Left lung (tissue), 10 donors: ENCODE results near the gene PDXK. TPM values are rescaled to one million over a fixed set of nuclear protein-coding genes. Genes with fewer than 3 reads are reported as not detected.

Source experiments
- ATAC-seq: fragments of 200-7000 bp; cut with Tn5 transposase; one replicate; pipeline ENCODE4 v1.9.1; 2020; ENCODE audit warnings: moderate library complexity
- DNase-seq, 4 donors: peaks; one replicate each; pipeline ENCODE4 v3.0.0-alpha.2; 2013 to 2020
- H3K27ac ChIP-seq, 2 donors: fragments of 200-600 bp; sonication (generic) in 1 of 2; one replicate each; pipeline versions ENCODE4 v1.5.0 to v1.8.0; 2020 to 2021
- H3K27me3 ChIP-seq, 2 donors: fragments of 200-600 bp; sonication (generic) in 1 of 2; one replicate each; pipeline versions ENCODE4 v1.5.0 to v1.8.0; 2020 to 2021
- H3K36me3 ChIP-seq, 2 donors: fragments of 200-600 bp; sonication (generic) in 1 of 2; one replicate each; pipeline versions ENCODE4 v1.5.0 to v1.8.0; 2020 to 2021
- H3K4me1 ChIP-seq, 2 donors: fragments of 200-600 bp; one replicate each; pipeline ENCODE4 v1.8.0; 2021
- H3K4me3 ChIP-seq, 2 donors: fragments of 200-600 bp; sonication (generic) in 1 of 2; one replicate each; pipeline versions ENCODE4 v1.5.0 to v1.8.0; 2020 to 2021; ENCODE audit warnings: mild to moderate bottlenecking in 1 of 2
- H3K9me3 ChIP-seq, 2 donors: fragments of 200-600 bp; sonication (generic) in 1 of 2; one replicate each; pipeline versions ENCODE4 v1.5.0 to v1.8.0; 2020 to 2021
- intact Hi-C, 2 donors: fragments of 100-400 bp; cut with DNase I; formaldehyde crosslinking; loops; one replicate each; pipeline versions ENCODE4 v1.11.2 to v1.14.2; 2022
- polyA plus RNA-seq, 6 donors: library from polyadenylated mRNA; unstranded; fragments of 120-200 nt; gene quantifications; one replicate each; pipeline ENCODE4 v1.2.1, GENCODE V29; 2013; ENCODE audit not compliant: insufficient read length in 6 of 6
- total RNA-seq, 2 donors: library from RNA; stranded (reverse); fragmentation: NEBNext Ultra II Directional; extraction: Animal tissue kit (Norgen Biotek cat#: 25700); gene quantifications; one replicate each; pipeline ENCODE4 v1.2.1, GENCODE V29; 2021
- TF ChIP-seq, protein P1 (sequence below), 2 donors: fragments of 200-600 bp; sonication (generic) in 1 of 2; IDR thresholded peaks; one replicate each; pipeline versions ENCODE4 v1.5.0 to v1.8.0; 2021; ENCODE audit warnings: antibody characterized with exemption in 2 of 2
- donor health status: DM: no; HTN: yes; CAD: no.
- donor health status: DM: no; HTN: no; CAD: no.

PDXK gene
- total and polyA plus RNA-seq, 8 donors = 36.9 to 305 (median 43.9) TPM

DNA sequence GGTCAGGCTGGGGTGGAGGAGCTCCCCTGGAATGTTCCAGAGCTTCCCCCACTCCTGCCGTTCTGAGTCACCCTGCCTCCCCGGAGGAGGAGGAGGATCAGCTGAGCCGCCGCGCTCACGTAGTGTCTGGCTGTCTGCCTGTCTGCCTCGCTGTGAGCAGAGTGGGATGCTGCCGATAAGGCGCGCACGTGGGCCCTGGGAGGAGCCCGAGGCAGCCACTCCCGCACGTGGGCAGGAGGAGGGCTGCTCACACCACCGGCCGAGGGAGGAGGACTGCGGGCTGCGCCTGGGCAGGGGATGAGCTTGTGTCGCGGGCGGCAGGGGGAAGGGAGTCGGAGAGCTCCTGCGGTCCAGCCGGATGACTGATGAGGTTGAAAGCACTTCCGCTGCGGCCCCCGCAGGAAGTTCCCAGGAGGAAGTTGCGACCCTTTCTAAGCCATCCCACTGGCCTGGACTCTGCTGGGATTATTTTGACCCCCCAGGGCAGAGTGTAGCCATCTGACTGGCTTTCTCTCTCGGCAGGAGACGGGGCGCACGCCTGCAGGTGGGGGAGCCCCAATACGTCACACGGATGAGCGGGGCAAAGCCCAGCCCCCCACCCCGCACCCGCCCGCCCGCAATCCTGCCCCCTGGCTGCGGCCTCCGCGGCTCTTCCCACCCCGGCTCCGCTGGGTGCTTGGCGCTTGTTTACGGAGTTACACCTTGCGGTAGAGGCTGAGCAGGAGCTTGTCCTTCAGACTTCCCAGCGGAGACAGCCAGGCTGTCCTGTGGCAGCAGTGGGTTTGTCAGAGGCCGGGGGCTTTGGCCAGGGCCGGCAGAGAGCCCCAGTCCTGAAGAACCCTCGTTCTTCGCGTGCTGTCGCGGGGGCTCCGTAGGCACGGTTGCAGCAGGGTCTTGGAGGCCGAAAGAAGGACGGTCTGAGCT, 9.8 kb downstream of the PDXK start:
- ATAC-seq = peak; percentile 80
- TF ChIP-seq, protein P1, sequence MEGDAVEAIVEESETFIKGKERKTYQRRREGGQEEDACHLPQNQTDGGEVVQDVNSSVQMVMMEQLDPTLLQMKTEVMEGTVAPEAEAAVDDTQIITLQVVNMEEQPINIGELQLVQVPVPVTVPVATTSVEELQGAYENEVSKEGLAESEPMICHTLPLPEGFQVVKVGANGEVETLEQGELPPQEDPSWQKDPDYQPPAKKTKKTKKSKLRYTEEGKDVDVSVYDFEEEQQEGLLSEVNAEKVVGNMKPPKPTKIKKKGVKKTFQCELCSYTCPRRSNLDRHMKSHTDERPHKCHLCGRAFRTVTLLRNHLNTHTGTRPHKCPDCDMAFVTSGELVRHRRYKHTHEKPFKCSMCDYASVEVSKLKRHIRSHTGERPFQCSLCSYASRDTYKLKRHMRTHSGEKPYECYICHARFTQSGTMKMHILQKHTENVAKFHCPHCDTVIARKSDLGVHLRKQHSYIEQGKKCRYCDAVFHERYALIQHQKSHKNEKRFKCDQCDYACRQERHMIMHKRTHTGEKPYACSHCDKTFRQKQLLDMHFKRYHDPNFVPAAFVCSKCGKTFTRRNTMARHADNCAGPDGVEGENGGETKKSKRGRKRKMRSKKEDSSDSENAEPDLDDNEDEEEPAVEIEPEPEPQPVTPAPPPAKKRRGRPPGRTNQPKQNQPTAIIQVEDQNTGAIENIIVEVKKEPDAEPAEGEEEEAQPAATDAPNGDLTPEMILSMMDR (IDR thresholded peaks at IDR 0.05) = no peak
- DNase-seq = peak; percentile 85 to 98 (median 96)
- Histone ChIP-seq H3K4me1 (peaks cover 52 to 100% of the 10 kb centered on the region in 2 donors), H3K4me3 (peak overlapping the region; percentile 32 to 46), H3K36me3 (peaks cover 0 to 17% of the 10 kb centered on the region in 2 donors), H3K27ac (peak overlapping the region; percentile 93 to 94), H3K9me3 (no peaks in the 10 kb centered on the region), H3K27me3 (no peaks in the 10 kb centered on the region)
- intact Hi-C loops = no loop called here

DNA sequence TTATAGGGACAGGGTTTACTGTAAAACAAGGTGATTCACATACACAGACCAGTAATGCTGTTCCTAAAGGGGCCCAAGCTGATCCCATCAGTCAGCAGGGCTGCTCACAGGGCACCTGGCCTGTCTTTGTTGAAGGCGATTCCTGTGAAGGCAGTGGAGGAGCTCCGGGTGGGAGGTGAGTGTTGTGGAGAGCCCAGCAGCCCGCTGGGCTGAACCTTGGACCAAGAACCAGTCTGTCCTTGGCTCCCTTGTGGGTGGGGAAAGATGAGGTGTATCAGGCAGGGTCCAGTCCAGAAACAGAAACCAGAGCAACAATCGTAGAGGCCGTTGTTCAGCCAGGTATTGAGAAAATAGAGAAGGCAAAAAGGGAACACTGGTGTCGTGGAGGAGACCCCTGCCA, 12.5 kb downstream of the PDXK start:
- no peak for ATAC-seq
- H3K4me1 ChIP-seq = peaks cover 52 to 100% of the 10 kb centered on the region in 2 donors

DNA sequence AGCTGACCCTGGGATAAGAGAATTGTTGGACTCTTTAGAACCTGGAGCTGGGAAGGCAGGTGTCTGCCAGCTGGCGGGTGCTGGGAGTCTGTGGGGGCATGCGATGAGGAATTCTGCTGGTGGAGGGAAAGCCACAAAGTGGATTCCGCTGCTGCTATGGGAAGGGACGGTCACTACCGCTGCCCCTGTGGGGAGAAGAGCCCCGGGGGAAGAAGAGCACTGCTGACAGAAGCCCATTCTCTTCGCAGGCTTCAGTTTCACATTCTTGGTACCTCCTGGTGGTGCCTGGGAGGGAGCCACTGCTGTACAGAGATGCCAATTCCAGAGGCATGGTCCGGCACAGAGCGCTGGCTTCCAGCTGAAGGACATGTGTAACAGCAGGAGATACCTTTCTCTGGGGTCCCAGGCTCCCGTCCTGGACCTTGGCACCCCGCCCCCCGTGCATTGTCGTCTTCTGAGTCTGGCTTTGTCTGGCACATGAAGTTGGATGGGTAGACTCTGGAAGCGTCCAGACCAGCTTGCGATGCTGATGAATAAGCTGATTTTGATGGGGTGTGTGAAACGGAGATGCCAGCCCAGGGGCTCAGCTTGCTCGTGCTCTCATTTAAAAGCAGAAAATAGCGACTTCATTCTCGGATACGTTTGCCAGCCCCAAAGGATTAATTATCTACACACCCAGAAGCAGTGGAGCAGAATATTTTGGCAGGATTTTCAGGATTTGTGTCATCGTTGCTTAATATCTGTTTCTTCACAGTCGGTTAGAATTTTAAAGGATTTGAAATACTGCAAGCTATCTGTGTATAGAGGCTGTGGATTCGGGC, 13.2 kb downstream of the PDXK start:
- DNase-seq (no peak), ATAC-seq (no peak)
- peaks cover 45 to 97% of the 10 kb centered on the region in 2 donors for H3K4me1 ChIP-seq
- H3K36me3 ChIP-seq = peaks cover 0 to 33% of the 10 kb centered on the region in 2 donors
- TF ChIP-seq, protein P1 (IDR thresholded peaks at IDR 0.05) = no peak
- H3K27me3 ChIP-seq = no peaks in the 10 kb centered on the region
- peak overlapping the region in 1 of 2 donors; percentile 23 for H3K27ac ChIP-seq
- no peak overlapping the region for H3K4me3 ChIP-seq
- no peaks in the 10 kb centered on the region for H3K9me3 ChIP-seq
- intact Hi-C loops = no loop called here

More for the DNA sequence above, 12.5 kb downstream of the PDXK start:
- H3K9me3 ChIP-seq = no peaks in the 10 kb centered on the region
- peaks cover 0 to 27% of the 10 kb centered on the region in 2 donors for H3K36me3 ChIP-seq
- TF ChIP-seq, protein P1 (IDR thresholded peaks at IDR 0.05) = no peak
- peak overlapping the region in 1 of 2 donors; percentile 33 for H3K27ac ChIP-seq
- no peak for DNase-seq
- intact Hi-C loops = no loop called here
- H3K27me3 ChIP-seq = no peaks in the 10 kb centered on the region
- H3K4me3 ChIP-seq = no peak overlapping the region

DNA sequence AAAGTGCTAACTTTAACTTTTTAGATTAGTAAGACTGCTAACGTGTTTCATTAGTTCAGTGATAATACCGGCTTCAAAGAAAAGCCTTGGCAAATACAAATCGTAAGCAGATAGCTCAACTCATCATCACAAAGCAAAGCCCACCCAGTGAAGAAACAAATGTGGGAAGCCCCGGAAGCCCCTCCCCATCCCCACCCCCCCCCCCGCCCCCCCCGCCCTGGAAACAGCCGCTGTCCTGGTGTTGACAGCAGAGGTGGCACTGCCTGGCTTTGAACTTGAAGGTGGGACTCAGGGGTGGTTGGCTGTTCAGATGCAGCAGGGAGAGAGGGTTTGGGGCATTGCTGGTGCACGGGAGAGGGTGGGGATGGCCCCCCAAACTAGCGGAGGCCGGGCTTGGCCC, 14.1 kb downstream of the PDXK start:
- Histone ChIP-seq H3K4me1 (peaks cover 36 to 87% of the 10 kb centered on the region in 2 donors), H3K4me3 (no peak overlapping the region), H3K36me3 (peaks cover 0 to 43% of the 10 kb centered on the region in 2 donors), H3K27me3 (no peaks in the 10 kb centered on the region), H3K9me3 (no peaks in the 10 kb centered on the region), H3K27ac (peak overlapping the region; percentile 11 to 33)
- intact Hi-C loops = no loop called here
- TF ChIP-seq, protein P1 (IDR thresholded peaks at IDR 0.05) = no peak
- DNase-seq = no peak
- ATAC-seq = no peak
